WTC11 (cell line): ENCODE measurements around the gene C19orf44. TPM values are rescaled to one million over a fixed set of nuclear protein-coding genes. Genes with fewer than 3 reads are reported as not detected.

ENCODE experiments used
- ATAC-seq: fragments of 200-7000 bp; cut with Tn5 transposase; 2 replicates; pipeline ENCODE4 v1.10.0; 2021; ENCODE audit warnings: mild to moderate bottlenecking, moderate library complexity
- CTCF ChIA-PET: fragments of 300-600 bp; sonication (Branson Sonifier 250); formaldehyde crosslinking; loops from one replicate; lab custom pipeline; 2021; ENCODE audit warnings: antibody characterized with exemption; lab: Charles Lee
- POLR2A ChIA-PET: fragments of 350-600 bp; sonication (Branson Sonifier 250); formaldehyde crosslinking; loops from one replicate; lab custom pipeline; 2021; ENCODE audit warnings: antibody characterized with exemption; lab: Charles Lee
- DNase-seq: peaks from one replicate; pipeline ENCODE4 v3.0.0; 2021; ENCODE audit warnings: low spot score
- H3K27ac Mint-ChIP-seq: 2 replicates; pipeline ENCODE4 v1.8.0; 2021; ENCODE audit warnings: mixed read lengths
- H3K27me3 Mint-ChIP-seq: 2 replicates; pipeline ENCODE4 v1.8.0; 2021; ENCODE audit warnings: low read depth, mild to moderate bottlenecking, moderate library complexity, mixed read lengths
- H3K36me3 Mint-ChIP-seq: 2 replicates; pipeline ENCODE4 v1.8.0; 2021; ENCODE audit warnings: mixed read lengths
- H3K4me1 Mint-ChIP-seq: 2 replicates; pipeline ENCODE4 v1.8.0; 2022; ENCODE audit warnings: mixed read lengths
- H3K4me3 Mint-ChIP-seq: 2 replicates; pipeline ENCODE4 v1.8.0; 2021; ENCODE audit warnings: mild to moderate bottlenecking, moderate library complexity, mixed read lengths
- H3K9me3 Mint-ChIP-seq: 2 replicates; pipeline ENCODE4 v1.8.0; 2021; ENCODE audit warnings: mixed read lengths
- AFF4 ChIP-seq: sonication (generic); formaldehyde crosslinking; IDR thresholded peaks from 2 replicates; pipeline ENCODE4 v1.8.1; 2023; ENCODE audit warnings: mild to moderate bottlenecking, missing genetic modification reagents, borderline replicate concordance
- AR ChIP-seq: fragments of 250-450 bp; sonication (Bioruptor Pico); IDR thresholded peaks from 2 replicates; pipeline ENCODE4 v1.9.0; 2021; ENCODE audit warnings: mild to moderate bottlenecking
- CREM ChIP-seq: sonication (generic); formaldehyde crosslinking; IDR thresholded peaks from 2 replicates; pipeline ENCODE4 v1.8.1; 2022; ENCODE audit warnings: mild to moderate bottlenecking, missing genetic modification reagents, moderate library complexity
- E2F1 ChIP-seq: sonication (generic); formaldehyde crosslinking; IDR thresholded peaks from 2 replicates; pipeline ENCODE4 v1.8.0; 2022; ENCODE audit warnings: mild to moderate bottlenecking, missing genetic modification reagents
- E2F5 ChIP-seq: sonication (generic); formaldehyde crosslinking; IDR thresholded peaks from 2 replicates; pipeline ENCODE4 v1.8.1; 2022; ENCODE audit warnings: mild to moderate bottlenecking, moderate library complexity, missing genetic modification reagents
- EMX1 ChIP-seq: fragments of 250-450 bp; sonication (Bioruptor Pico); IDR thresholded peaks from 2 replicates; pipeline ENCODE4 v1.8.0; 2021; ENCODE audit warnings: mild to moderate bottlenecking
- PRDM15 ChIP-seq: sonication (generic); formaldehyde crosslinking; IDR thresholded peaks from 2 replicates; pipeline ENCODE4 v1.8.0; 2022; ENCODE audit warnings: missing genetic modification reagents
- SMAD3 ChIP-seq: sonication (generic); formaldehyde crosslinking; IDR thresholded peaks from 2 replicates; pipeline ENCODE4 v1.8.0; 2022; ENCODE audit warnings: missing genetic modification reagents, mild to moderate bottlenecking, borderline replicate concordance
- SMAD4 ChIP-seq: sonication (generic); formaldehyde crosslinking; IDR thresholded peaks from 2 replicates; pipeline ENCODE4 v1.8.0; 2022; ENCODE audit warnings: mild to moderate bottlenecking, missing genetic modification reagents
- SP1 ChIP-seq: sonication (generic); formaldehyde crosslinking; conservative IDR thresholded peaks from 2 replicates; pipeline ENCODE4 v1.8.1; 2022; ENCODE audit warnings: missing genetic modification reagents
- STAT6 ChIP-seq: sonication (generic); formaldehyde crosslinking; conservative IDR thresholded peaks from 2 replicates; pipeline ENCODE4 v1.8.1; 2023; ENCODE audit warnings: mild to moderate bottlenecking, low read depth, missing genetic modification reagents, moderate library complexity
- TEAD4 ChIP-seq: sonication (generic); formaldehyde crosslinking; IDR thresholded peaks from 2 replicates; pipeline ENCODE4 v1.8.0; 2022; ENCODE audit warnings: mild to moderate bottlenecking, missing genetic modification reagents
- ZMAT4 ChIP-seq: fragments of 250-450 bp; sonication (Bioruptor Pico); IDR thresholded peaks from 2 replicates; pipeline ENCODE4 v1.9.0; 2021; ENCODE audit warnings: mild to moderate bottlenecking
- ZNF138 ChIP-seq: sonication (generic); formaldehyde crosslinking; conservative IDR thresholded peaks from 2 replicates; pipeline ENCODE4 v1.8.1; 2022; ENCODE audit warnings: mild to moderate bottlenecking, moderate library complexity, missing genetic modification reagents
- ZNF512 ChIP-seq: sonication (generic); formaldehyde crosslinking; IDR thresholded peaks from 2 replicates; pipeline ENCODE4 v1.8.1; 2022; ENCODE audit warnings: missing genetic modification reagents, borderline replicate concordance
- total RNA-seq: library from RNA; stranded (reverse); gene quantifications from 3 replicates; pipeline ENCODE4 v1.2.3, GENCODE V29; 2021

Gene C19orf44
- total RNA-seq, 1 experiment from 2014 or later: 4.1 TPM

GRCh38 chr19:16564842-16565241 is 68.6 kb downstream of the C19orf44 start (continued):
- TF ChIP-seq AFF4 (CRISPR knock-in tag): no peak
- no peak for TF ChIP-seq STAT6 (CRISPR knock-in tag)
- no peak for TF ChIP-seq ZMAT4 (CRISPR knock-in tag)
- no peak for TF ChIP-seq E2F1
- TF ChIP-seq SMAD4: no peak
- TF ChIP-seq SP1 (CRISPR knock-in tag): no peak
- TF ChIP-seq PRDM15 (CRISPR knock-in tag): no peak
- no peak for TF ChIP-seq ZNF512 (CRISPR knock-in tag)
- TF ChIP-seq EMX1 (CRISPR knock-in tag): no peak

- no peak overlapping the region for H3K27ac Mint-ChIP-seq
- CTCF ChIA-PET: no interaction called here
- ATAC-seq: no peak
- DNase-seq: no peak
- TF ChIP-seq E2F5 (CRISPR knock-in tag) (no peak), TEAD4 (no peak), SMAD3 (CRISPR knock-in tag) (no peak), CREM (CRISPR knock-in tag) (no peak), EMX1 (CRISPR knock-in tag) (no peak), AR (CRISPR knock-in tag) (no peak), ZNF138 (CRISPR knock-in tag) (no peak)
- TF ChIP-seq, all 79 proteins: peak for 0
- POLR2A ChIA-PET: no interaction called here
- H3K4me1 Mint-ChIP-seq: peaks cover 3% of the 10 kb centered on the region; the same call in 1 of the 2 replicates
- H3K36me3 Mint-ChIP-seq: peaks cover 50% of the 10 kb centered on the region
- H3K4me3 Mint-ChIP-seq: no peak overlapping the region
- no peaks in the 10 kb centered on the region for H3K27me3 Mint-ChIP-seq
- no peaks in the 10 kb centered on the region for H3K9me3 Mint-ChIP-seq
These were observed 70.0 kb downstream of the C19orf44 start for GRCh38 chr19:16566161-16566560.
